Measurements from ENCODE around the gene ATP8B1.

- TF ChIP-seq CTCF (conservative IDR thresholded peaks at IDR 0.05 in 1 of 2, IDR thresholded peaks at IDR 0.05 in 1 of 2; ENCODE audit: low read depth in 1 of 2, low read length in 2 of 2), result no peak
- no peak for TF ChIP-seq EZH2 (IDR thresholded peaks at IDR 0.05; ENCODE audit: low read length, missing control alignments)
These were observed 178.1 kb downstream of the ATP8B1 start for GRCh38 chr18:57624988-57625387.

Measured in fibroblast of lung (primary cell).